ENCODE results near the gene CHRNA3.

The CHRNA3 gene

GRCh38 chr15:78550815-78551214 is 70.0 kb downstream of the CHRNA3 start:
- DNase-seq = no peak

- DNase-seq = no peak
These were observed 70.6 kb downstream of the CHRNA3 start for GRCh38 chr15:78550194-78550593.

All from Kasumi-1 (cell line).